WI38 (cell line): ENCODE measurements around the gene RASSF9.

Source experiments
- H3K4me3 ChIP-seq: 2 replicates; pipeline ENCODE4 v1.5.1; 2011; ENCODE audit warnings: low read depth, mild to moderate bottlenecking, control low read depth, low read length
- CTCF ChIP-seq: IDR thresholded peaks from 2 replicates; pipeline ENCODE4 v1.5.1; 2012; ENCODE audit warnings: low read depth, mild to moderate bottlenecking, control low read depth, low read length

The RASSF9 gene

GRCh38 chr12:85833579-85833978 lies 2.6 kb downstream of the RASSF9 start:
- H3K4me3 ChIP-seq = no peak overlapping the region
- no peak for TF ChIP-seq CTCF

- TF ChIP-seq CTCF = no peak
- H3K4me3 ChIP-seq = no peak overlapping the region
These were observed 4.8 kb downstream of the RASSF9 start for GRCh38 chr12:85831327-85831990.

GRCh38 chr12:85829391-85829790 lies 6.8 kb downstream of the RASSF9 start:
- no peak for TF ChIP-seq CTCF

GRCh38 chr12:85828576-85828975 lies 7.6 kb downstream of the RASSF9 start:
- H3K4me3 ChIP-seq = no peak overlapping the region
- no peak for TF ChIP-seq CTCF

More at GRCh38 chr12:85829391-85829790, 6.8 kb downstream of the RASSF9 start:
- H3K4me3 ChIP-seq = no peak overlapping the region

- H3K4me3 ChIP-seq = no peak overlapping the region
- TF ChIP-seq CTCF = no peak
These were observed 10.5 kb downstream of the RASSF9 start for GRCh38 chr12:85825746-85826145.

GRCh38 chr12:85823436-85824180 lies 12.6 kb downstream of the RASSF9 start:
- no peak for TF ChIP-seq CTCF
- no peak overlapping the region for H3K4me3 ChIP-seq

GRCh38 chr12:85821759-85822158 lies 14.4 kb downstream of the RASSF9 start:
- no peak overlapping the region for H3K4me3 ChIP-seq
- TF ChIP-seq CTCF = no peak
